Fibroblast of skin of left quadriceps (primary cell): ENCODE measurements around the gene DDX19B.
A peak's percentile ranks its signal among the peaks of the same experiment; 100 is the strongest.
"Not testable (repeated sequence)": the region's sequence is repeated elsewhere in the genome, so short reads cannot be mapped to it uniquely, and the experiment has no call there.

ENCODE experiments used
- DNase-seq, 2 experiments: peaks; one replicate each; pipeline ENCODE4 v3.0.0-alpha.2; 2013; ENCODE audit warnings: low read depth in 2 of 2

DDX19B gene

DNA sequence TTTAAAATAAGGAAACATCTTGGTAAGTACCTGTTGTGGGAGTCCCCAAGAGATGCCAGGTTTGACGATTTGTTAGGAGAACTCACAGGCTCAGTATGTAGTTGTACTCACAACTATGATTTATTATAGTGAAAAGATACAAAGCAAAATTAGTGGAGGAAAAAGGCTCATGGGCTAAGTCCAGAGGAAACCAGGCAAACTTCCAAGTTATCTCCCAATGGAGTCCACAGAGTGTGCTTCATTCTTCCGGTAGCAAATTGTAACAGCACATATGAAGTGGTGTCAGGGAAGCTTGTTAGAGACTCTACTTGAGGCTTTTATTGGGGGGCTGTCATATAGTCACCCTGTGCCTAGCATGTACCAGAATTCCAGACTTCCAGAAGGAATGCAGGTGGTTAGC is 50.0 kb downstream of the DDX19B start:
- no peak for DNase-seq

DNA sequence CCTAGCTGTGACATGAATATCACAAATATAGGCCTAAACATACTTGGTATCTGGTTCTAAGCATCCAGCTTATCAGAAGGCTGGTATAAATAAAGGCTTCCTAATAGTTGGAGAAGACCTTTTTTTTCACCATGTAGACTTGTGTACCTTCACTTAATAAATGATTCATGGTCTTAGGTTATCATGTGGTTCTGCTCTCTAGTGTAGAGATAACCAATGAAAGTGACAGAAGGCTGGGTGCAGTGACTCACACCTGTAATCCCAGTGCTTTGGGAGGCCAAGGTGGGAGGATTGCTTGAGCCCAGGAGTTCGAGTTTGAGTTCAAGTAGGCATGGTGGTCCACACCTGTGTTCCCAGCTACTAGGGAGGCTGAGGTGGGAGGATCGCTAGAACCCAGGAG is 50.8 kb downstream of the DDX19B start:
- no peak for DNase-seq

DNA sequence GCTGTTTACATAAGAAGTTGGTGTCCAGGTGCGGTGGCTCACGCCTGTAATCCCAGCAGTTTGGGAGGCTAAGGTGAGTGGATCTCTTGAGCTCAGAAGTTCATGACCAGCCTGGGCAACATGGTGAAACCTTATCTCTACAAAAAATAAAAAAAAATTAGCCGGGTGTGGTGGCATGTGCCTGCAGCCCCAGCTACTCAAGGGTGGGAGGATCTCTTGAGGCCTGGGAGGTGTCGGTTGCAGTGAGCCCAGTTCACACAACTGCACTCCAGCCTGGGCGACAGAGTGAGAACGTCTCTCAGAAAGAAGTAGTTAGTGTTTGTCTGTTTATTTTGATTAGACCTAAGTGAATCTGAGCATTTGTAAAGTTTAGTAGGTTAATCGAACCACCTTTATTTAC is 60.6 kb downstream of the DDX19B start:
- no peak for DNase-seq

DNA sequence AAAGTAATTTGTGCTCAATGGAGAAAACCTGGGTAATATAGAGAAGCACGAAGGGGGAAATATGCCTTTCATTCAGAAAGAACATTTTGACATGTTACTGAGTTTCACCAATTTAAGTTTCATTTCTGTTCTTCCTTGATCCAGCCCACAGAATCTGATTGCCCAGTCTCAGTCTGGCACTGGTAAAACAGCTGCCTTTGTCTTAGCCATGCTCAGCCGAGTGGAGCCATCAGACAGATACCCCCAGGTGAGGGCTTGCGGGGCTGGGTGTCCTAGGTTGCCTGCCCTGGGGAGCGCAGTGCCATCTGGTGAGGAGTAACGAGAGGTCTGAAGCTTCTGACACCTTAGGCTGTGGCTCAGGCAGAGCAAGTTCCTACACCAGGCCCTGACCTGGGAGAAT is 65.4 kb downstream of the DDX19B start:
- DNase-seq, result no peak

DNA sequence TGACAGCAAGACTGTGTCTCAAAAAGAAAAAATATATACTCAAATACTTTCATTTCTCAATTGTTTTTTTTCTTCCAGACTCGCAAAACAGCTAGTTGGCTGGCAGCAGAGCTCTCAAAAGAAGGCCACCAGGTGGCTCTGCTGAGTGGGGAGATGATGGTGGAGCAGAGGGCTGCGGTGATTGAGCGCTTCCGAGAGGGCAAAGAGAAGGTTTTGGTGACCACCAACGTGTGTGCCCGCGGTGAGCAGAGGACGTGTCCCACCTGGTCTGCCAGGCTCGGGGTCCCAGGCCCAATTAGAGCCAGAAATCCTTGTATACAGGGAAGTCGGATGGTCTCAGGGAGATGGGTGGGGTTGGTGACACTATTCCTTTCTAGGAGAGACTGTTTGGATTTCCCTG is 71.2 kb downstream of the DDX19B start:
- DNase-seq, result not testable (repeated sequence)

DNA sequence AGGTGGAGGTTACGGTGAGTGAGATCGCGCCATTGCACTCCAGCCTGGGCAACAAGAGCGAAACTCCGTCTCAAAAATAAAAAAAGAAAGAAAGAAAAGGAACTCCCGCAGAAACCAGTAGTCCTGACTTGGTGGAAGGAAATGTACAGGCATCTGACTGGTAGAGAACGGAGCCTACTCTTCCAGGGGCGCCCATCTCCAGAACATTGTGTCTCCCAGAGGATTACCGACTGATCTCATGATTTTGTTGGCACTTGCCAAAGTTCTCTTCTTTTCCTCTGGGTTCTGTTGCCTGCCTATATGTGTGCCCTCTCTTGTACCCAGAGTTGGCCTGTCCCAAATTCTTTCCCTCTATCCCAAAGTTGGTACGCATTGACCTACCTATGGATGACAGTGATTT is 71.9 kb downstream of the DDX19B start:
- no peak for DNase-seq

DNA sequence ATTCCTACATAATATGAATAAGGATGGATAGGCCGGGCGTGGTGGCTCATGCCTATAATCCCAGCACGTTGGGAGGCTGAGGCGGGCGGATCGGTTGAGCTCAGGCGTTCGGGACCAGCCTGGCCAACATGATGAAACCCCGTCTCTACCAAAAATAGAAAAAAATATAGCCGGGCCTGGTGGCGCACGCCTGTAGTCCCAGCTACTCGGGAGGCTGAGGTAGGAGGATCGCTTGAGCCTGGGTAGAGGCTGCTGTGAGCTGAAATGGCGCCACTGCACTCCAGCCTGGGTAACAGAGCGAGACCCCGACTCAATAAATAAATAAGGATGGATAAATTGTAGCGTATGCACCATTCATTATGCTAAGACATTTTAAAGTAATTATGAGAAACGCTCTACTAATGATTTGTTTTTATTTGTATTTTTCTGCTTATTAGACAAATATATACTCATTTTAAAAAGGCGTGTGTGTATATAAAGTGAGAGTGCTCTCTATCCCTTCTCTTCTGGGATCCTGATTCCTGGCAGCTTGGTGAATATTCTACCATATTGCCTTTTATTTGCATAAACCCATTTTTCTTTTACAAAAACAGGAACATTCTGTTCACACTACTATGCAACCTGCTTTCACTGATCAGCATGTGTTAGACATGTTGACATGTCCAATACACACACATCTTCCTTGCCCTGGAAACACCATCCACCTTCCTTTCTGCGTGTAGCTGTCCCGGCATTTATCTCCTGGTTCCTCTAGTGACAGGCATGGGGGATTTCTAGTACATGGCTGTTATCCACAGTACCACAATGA is 74.1 kb downstream of the DDX19B start:
- no peak for DNase-seq

DNA sequence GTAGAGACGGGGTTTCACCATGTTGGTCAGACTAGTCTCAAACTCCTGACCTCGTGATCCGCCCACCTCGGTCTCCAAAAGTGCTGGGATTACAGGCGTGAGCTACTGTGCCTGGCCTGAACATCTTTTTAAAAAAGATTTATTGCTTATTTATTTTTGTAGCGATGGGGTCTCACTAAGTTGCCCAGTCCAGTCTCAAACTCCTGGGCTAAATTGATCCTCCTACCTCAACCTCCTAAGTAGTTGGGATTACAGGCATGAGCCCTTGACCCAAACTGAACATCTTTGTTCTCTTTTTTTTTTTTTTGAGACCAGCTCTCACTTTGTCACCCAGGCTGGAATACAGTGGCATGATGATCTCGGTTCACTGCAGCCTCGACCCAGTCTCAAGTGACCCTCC is 75.2 kb downstream of the DDX19B start:
- no peak for DNase-seq

DNA sequence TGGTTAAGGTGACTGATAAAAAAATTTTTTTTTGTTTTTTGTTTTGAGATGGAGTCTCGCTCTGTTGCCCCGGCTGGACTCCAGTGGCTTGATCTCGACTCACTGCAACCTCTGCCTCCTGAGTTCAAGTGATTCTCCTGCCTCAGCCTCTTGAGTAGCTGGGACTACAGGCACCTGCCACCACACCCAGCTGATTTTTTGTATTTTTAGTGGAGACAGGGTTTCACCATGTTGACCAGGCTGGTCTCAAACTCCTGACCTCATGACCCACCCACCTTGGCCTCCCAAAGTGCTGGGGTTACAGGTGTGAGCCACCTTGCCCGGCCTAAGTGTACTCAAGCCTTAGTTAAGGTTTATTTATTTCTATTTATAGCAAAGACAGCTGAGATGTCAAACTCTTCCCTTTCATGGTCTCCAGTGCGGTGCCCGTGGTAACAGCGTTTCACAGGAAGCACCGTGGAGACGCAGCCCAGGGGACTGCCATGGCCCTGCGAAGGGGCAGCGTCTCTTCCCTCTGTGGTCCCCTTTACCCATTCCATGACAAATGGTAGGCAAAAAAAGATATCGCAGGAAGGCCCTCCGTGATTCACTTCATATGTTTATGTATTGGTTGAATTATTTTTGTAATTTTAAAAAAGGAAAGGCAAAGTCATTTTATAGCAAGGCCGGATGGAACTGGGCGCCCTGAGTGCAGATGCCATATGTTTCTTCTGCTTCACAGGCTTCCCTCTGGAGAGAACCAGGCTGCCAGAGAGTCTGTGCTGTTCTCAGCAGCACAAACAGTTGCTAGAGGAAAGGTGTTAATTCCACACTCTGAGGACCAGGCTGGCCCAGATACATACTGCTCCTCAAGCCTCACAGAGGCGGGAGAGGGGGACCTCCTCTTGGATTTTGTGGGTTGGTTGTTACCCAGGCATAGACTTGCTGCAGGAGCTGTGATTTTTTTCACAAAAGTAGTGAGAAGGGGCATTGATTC is 76.9 kb downstream of the DDX19B start:
- no peak for DNase-seq

DNA sequence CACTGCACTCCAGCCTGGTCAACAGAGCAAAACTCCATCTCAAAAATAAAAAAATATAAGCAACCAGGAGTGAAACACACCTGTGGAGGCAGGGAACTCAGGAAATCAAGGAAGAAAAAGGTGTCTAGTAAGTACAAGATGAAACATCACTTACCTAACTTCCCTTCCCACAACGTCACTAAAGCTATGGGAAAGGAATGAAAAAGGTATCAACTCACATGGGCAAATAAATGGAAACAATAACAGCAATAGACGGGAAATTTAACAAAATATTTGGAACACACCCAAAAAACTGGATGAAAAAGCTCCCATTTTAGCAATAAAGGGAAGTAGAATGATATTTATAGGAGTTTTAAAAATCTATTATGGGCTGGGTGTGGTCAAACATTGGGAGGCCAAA is 78.8 kb downstream of the DDX19B start:
- DNase-seq, result no peak

DNA sequence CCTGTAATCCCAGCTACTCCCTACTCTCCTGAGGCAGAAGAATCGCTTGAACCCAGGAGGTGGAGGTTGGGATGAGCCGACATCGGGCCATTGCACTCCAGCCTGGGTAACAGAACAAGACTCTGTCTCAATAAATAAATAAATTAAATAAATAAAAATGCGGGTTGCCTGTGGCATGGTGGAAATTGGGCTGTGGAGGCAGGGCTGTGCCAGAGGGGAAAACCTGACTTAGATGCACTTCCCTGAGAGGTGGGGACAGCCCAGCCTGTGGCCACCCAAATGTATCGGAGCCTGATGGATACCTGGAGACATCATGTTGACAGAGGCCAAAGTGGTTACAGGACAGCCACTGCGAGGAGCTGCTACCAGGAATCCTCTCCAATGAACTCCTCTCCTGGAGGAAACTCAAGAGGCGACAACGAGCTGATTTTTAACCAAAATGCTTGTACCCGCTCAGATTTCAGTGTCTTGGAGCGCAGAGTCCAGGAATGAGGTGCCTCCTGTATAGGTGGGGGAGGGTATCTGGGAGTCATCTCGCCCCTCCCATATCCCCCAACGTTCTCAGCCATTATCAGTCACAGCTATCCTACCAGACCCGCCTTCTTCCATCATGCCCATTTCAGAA is 80.0 kb downstream of the DDX19B start:
- DNase-seq, result no peak

DNA sequence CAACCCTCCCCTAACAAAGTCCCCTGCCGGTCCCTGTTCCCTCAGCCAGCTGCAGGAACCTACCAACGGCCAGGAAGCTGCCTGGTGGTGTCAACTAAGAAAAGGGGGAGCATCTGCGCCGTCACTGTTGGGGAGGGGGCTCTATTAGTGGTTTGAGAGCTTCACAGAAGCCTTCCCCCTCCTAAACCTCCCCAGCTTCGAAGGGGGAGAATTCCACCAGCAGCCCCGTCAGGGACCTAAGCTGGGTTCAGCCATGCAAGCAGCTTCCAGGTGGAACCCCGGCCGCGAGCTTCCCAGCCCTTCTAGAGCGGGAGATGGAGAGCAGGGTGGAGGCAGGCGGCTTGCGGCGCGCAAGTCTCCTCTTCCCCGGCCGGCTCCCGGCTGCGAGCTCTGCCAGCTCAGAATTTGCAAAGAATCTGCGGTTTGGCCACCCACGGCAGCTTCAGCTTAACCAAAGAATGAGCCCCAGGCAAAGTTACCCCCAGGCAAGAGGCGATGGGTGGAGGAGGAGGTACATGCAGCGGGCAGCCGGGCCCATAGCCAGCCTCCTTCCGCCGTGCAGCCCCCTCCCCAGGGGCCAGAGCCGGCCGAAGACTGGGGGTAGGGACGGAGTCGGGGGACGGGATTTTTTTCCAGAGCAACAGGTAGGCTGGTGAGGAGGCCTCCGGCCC is 81.4 kb downstream of the DDX19B start:
- peak; percentile 70 to 74 for DNase-seq

DNA sequence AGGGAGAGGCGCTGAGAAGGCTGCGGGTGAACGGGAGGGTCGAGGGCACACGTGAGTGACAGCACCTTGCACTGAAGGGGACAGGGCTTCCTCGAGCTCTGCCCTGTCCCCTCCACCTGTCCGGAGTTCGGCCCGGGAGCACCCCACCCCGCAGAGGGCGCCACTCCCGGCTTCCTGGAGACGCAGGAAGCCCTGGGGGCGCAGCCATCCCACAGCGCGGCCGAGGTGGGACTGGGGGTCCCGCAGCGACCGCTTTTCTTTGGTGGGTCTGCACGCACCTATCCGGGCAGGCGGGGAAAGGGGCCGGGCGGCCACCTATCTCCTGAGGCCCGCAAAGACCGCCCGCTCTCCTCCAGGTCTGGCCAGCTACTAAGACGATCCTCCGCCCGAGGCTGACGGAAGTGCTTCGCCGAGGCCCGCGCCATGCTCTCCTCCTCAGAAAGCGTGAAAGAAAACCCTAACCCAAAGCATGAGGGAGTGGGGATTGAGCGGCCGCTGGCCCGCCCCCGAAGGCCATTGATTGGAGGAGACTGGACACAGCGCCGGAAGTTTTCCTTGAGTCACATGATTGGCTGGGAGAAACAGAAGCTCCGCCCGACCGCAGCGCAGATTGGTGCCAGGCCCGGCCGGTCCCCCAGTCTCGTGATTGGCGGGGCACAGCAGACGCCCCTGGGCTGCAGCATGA is 82.1 kb downstream of the DDX19B start:
- DNase-seq, result peak; percentile 94

DNA sequence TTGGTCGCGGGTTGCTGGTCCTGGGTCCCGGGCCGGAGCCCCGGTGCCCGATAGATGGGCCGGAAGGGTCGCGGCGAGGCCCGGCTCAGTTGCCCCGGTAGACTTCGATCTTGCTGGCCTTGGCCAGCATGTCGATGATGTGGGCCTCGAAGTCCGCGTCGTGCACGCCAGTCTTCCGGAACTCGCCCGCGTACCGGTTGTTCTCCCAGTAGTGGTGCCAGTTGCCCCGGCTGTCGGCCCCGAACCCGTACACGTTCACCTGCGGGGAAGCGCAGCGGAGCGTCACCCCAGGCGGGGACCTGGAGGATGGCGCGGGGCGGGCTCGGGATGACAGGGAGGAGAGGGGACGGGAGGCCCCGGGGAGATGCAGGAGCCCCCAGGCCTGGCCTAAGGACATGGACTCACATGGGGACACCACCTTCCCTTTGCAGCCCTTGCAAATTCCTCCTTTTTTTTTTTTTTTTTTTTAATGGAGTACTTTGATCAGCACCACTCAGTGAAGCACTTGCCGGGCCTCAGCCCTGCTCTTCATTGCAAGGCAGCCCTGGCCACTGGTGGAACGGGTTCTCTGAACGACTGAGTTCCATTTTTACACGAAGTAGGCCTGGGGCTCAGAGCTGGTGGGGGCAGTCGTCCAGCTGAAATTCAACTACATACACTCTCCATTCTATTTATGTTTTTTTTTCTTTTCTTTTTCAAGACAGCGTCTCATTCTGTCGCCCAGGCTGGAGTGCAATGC is 82.8 kb downstream of the DDX19B start:
- DNase-seq, result no peak

DNA sequence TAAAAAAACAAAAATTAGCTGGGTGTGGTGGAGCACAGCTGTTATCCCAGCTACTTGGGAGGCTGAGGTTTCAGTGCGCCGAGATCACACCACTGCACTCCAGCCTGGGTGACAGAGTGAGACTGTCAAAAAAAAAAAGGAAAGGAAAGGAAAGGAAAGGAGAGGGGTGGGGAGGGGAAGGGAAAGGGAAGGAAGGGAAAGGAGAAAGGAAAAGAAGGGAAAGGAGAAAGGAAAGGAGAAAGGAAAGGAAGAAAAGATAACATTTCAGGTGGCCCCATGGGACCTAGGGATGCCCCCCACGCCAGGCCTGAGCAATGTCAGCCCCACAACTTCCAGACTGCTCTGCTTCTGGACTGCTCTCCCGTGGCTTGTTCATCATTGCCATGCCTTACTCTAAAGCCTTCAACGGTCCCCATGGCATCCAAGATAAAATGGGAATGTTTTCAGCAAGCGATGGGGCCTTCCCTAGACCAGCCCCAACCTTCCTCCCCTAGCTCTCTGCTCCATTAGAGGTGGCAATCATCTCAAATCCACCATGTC is 84.5 kb downstream of the DDX19B start:
- DNase-seq, result no peak
